IMR-90 (cell line): ENCODE results near the gene ZNRF4. TPM values are rescaled to one million over a fixed set of nuclear protein-coding genes. Genes with fewer than 3 reads are reported as not detected.

Experiments
- ATAC-seq: fragments of 200-7000 bp; cut with Tn5 transposase; 2 replicates; pipeline ENCODE4 v1.9.1; 2020; ENCODE audit warnings: low read depth, mild to moderate bottlenecking, moderate library complexity
- BruUV-seq: library from RNA; stranded (reverse); fragments of 400-500 nt; replicated peaks from 2 replicates; lab custom pipeline; 2021; lab: Mats Ljungman, UMichigan
- CTCF ChIA-PET: fragments of 300-600 bp; formaldehyde crosslinking; extraction: SDS; loops from one replicate; lab custom pipeline; 2021; ENCODE audit warnings: antibody characterized with exemption; lab: Yijun Ruan, JAX
- POLR2A ChIA-PET: fragments of 300-600 bp; sonication (Branson Sonifier 250); formaldehyde crosslinking; loops from one replicate; lab custom pipeline; 2022; ENCODE audit warnings: antibody characterized with exemption; ENCODE audit not compliant: unreplicated experiment; lab: Charles Lee
- DNase-seq: peaks from one replicate; pipeline ENCODE4 v3.0.0; 2013
- H2AFZ ChIP-seq: replicated peaks from 2 replicates; pipeline ENCODE3; 2013; ENCODE audit warnings: low read length, mild to moderate bottlenecking; ENCODE audit not compliant: poor library complexity
- H2AK5ac ChIP-seq: 2 replicates; pipeline ENCODE4 v1.6.1; 2013; ENCODE audit warnings: low read depth, low read length, inconsistent platforms
- H2AK9ac ChIP-seq: replicated peaks from 2 replicates; pipeline ENCODE3; 2013; ENCODE audit warnings: mild to moderate bottlenecking, low read depth, low read length, moderate library complexity; ENCODE audit not compliant: poor library complexity
- H2BK120ac ChIP-seq: 2 replicates; pipeline ENCODE4 v1.6.1; 2013; ENCODE audit warnings: low read depth, low read length, inconsistent platforms
- H2BK15ac ChIP-seq: 3 replicates; pipeline ENCODE4 v1.6.1; 2013; ENCODE audit warnings: low read depth, low read length, inconsistent platforms
- H2BK20ac ChIP-seq: 2 replicates; pipeline ENCODE4 v1.6.1; 2013; ENCODE audit warnings: low read depth, mild to moderate bottlenecking, inconsistent platforms, low read length, moderate library complexity
- H2BK5ac ChIP-seq: 2 replicates; pipeline ENCODE4 v1.6.1; 2013; ENCODE audit warnings: mild to moderate bottlenecking, low read depth, low read length, inconsistent platforms; ENCODE audit not compliant: poor library complexity, severe bottlenecking
- H3K14ac ChIP-seq: replicated peaks from 2 replicates; pipeline ENCODE4 v1.6.1; 2013; ENCODE audit warnings: low read depth, low read length, inconsistent platforms
- H3K18ac ChIP-seq: 2 replicates; pipeline ENCODE4 v1.6.1; 2013; ENCODE audit warnings: low read depth, low read length, control low read depth
- H3K23ac ChIP-seq: 2 replicates; pipeline ENCODE4 v1.6.1; 2013; ENCODE audit warnings: low read depth, low read length, inconsistent platforms
- H3K27ac ChIP-seq: 2 replicates; pipeline ENCODE4 v1.5.1; 2013; ENCODE audit warnings: mild to moderate bottlenecking, control low read depth, low read length; ENCODE audit not compliant: insufficient read depth
- H3K27me3 ChIP-seq: 2 replicates; pipeline ENCODE4 v1.6.1; 2013; ENCODE audit warnings: low read length; ENCODE audit not compliant: control insufficient read depth, insufficient read depth
- H3K36me3 ChIP-seq: 2 replicates; pipeline ENCODE4 v1.6.1; 2013; ENCODE audit warnings: low read length, mixed read lengths; ENCODE audit not compliant: control insufficient read depth, insufficient read depth
- H3K4ac ChIP-seq: 2 replicates; pipeline ENCODE4 v1.6.1; 2013; ENCODE audit warnings: low read depth, low read length, inconsistent platforms
- H3K4me1 ChIP-seq: 2 replicates; pipeline ENCODE4 v1.6.1; 2013; ENCODE audit warnings: low read length, mixed read lengths; ENCODE audit not compliant: control insufficient read depth, insufficient read depth
- H3K4me2 ChIP-seq: 2 replicates; pipeline ENCODE4 v1.6.1; 2013; ENCODE audit warnings: low read depth, mild to moderate bottlenecking, control low read depth, low read length, moderate library complexity
- H3K4me3 ChIP-seq: 2 replicates; pipeline ENCODE4 v1.5.1; 2013; ENCODE audit warnings: low read depth, mild to moderate bottlenecking, control low read depth, low read length, moderate library complexity; ENCODE audit not compliant: insufficient read depth
- H3K56ac ChIP-seq: 2 replicates; pipeline ENCODE4 v1.6.1; 2013; ENCODE audit warnings: low read length, inconsistent platforms; ENCODE audit not compliant: insufficient read depth; ENCODE audit errors: extremely low read depth
- H3K79me1 ChIP-seq, 2 experiments: 2 replicates each; pipeline ENCODE4 v1.6.1; 2013; ENCODE audit warnings: low read length in 2 of 2, inconsistent platforms in 1 of 2, low read depth in 1 of 2
- H3K9ac ChIP-seq: 2 replicates; pipeline ENCODE4 v1.6.1; 2013; ENCODE audit warnings: low read depth, low read length, control low read depth
- H3K9me1 ChIP-seq: 2 replicates; pipeline ENCODE4 v1.6.1; 2013; ENCODE audit warnings: low read length, inconsistent platforms; ENCODE audit not compliant: insufficient read depth
- H3K9me3 ChIP-seq: 2 replicates; pipeline ENCODE4 v1.6.1; 2013; ENCODE audit warnings: low read length; ENCODE audit not compliant: control insufficient read depth, insufficient read depth
- H4K20me1 ChIP-seq: 2 replicates; pipeline ENCODE4 v1.6.1; 2013; ENCODE audit warnings: low read length, inconsistent platforms; ENCODE audit not compliant: insufficient read depth
- H4K5ac ChIP-seq: 2 replicates; pipeline ENCODE4 v1.6.1; 2013; ENCODE audit warnings: mild to moderate bottlenecking, low read depth, low read length, control low read depth
- H4K8ac ChIP-seq, 2 experiments: 2 replicates each; pipeline ENCODE4 v1.6.1; 2013; ENCODE audit warnings: low read depth in 2 of 2, low read length in 2 of 2, control low read depth in 1 of 2, inconsistent platforms in 1 of 2
- H4K91ac ChIP-seq: 2 replicates; pipeline ENCODE4 v1.6.1; 2013; ENCODE audit warnings: low read depth, low read length, inconsistent platforms; ENCODE audit not compliant: insufficient read depth
- CHD1 ChIP-seq: IDR thresholded peaks from 2 replicates; pipeline ENCODE4 v1.6.1; 2012; ENCODE audit warnings: low read depth, low read length, improper control_type of control experiment
- ELK1 ChIP-seq: fragments of 150-350 bp; IDR thresholded peaks from 2 replicates; pipeline ENCODE4 v1.6.1; 2016; ENCODE audit warnings: low read depth, mild to moderate bottlenecking, low read length, moderate library complexity, borderline replicate concordance
- FOS ChIP-seq: fragments of 150-350 bp; IDR thresholded peaks from 2 replicates; pipeline ENCODE4 v1.6.1; 2016; ENCODE audit warnings: low read depth, low read length
- RAD21 ChIP-seq: IDR thresholded peaks from 2 replicates; pipeline ENCODE4 v1.6.1; 2012; ENCODE audit warnings: low read length, improper control_type of control experiment
- RCOR1 ChIP-seq: IDR thresholded peaks from 2 replicates; pipeline ENCODE4 v1.6.1; 2012; ENCODE audit warnings: mild to moderate bottlenecking, low read length, improper control_type of control experiment; ENCODE audit not compliant: insufficient replicate concordance
- SMC3 ChIP-seq: fragments of 150-350 bp; IDR thresholded peaks from 2 replicates; pipeline ENCODE4 v1.6.1; 2016; ENCODE audit warnings: low read depth, mild to moderate bottlenecking, antibody characterized with exemption, low read length, moderate library complexity
- WGBS, 2 experiments: methylation state at CpG; one replicate each; pipeline versions ENCODE4 v1.1.5 to v1.1.7; 2013; ENCODE audit warnings: missing lambda C conversion rate in 2 of 2; ENCODE audit not compliant: insufficient read length in 1 of 2; ENCODE audit errors: extremely low coverage in 2 of 2; 5-methylcytosine and 5-hydroxymethylcytosine counted together
- dilution Hi-C: fragments of 300-500 bp; cut with HindIII; formaldehyde crosslinking; loops from one replicate; pipeline ENCODE4 v1.14.3; 2018; ENCODE audit warnings: low sequenced_read_pairs; ENCODE audit not compliant: unreplicated experiment
- in situ Hi-C: fragments of 300-500 bp; cut with MboI; formaldehyde crosslinking; loops from 3 replicates; pipeline ENCODE4 v1.14.3; 2019; ENCODE audit warnings: low sequenced_read_pairs, inconsistent platforms, mixed read lengths
- intact Hi-C: fragments of 100-400 bp; cut with micrococcal nuclease; formaldehyde crosslinking; loops from 2 replicates; pipeline ENCODE4 v1.10.0; 2022
- polyA plus RNA-seq, 3 experiments: library from polyadenylated mRNA; depleted of rRNA; stranded (reverse); fragments of >200 nt; gene quantifications; 2 replicates each; pipeline ENCODE4 v1.2.3, GENCODE V29; 2012; ENCODE audit warnings: low replicate concordance in 1 of 3
- total RNA-seq: library from RNA; depleted of rRNA; stranded (reverse); fragments of >200 nt; gene quantifications from 2 replicates; pipeline ENCODE4 v1.2.3, GENCODE V29; 2012

The ZNRF4 gene
- total and polyA plus RNA-seq, 2 of the 4 experiments (the other 2 are of a cell fraction), result not detected

GRCh38 chr19:5487222-5487621 is 32.0 kb downstream of the ZNRF4 start:
- in situ Hi-C loops, result no loop called here
- Histone ChIP-seq H3K27me3 (peaks cover 32% of the 10 kb centered on the region), H3K9me1 (no peaks in the 10 kb centered on the region), H3K27ac (no peak overlapping the region), H3K18ac (no peak overlapping the region), H3K36me3 (no peaks in the 10 kb centered on the region), H2AK5ac (no peak overlapping the region), H3K9ac (no peak overlapping the region), H3K14ac (no peak overlapping the region), H4K8ac (no peak overlapping the region), H3K23ac (no peak overlapping the region), H3K4me3 (no peak overlapping the region), H2BK120ac (no peak overlapping the region), H4K20me1 (no peaks in the 10 kb centered on the region), H3K56ac (no peak overlapping the region), H2AK9ac (no peak overlapping the region), H2AFZ (no peak overlapping the region), H3K4me1 (peaks cover 3% of the 10 kb centered on the region; the same call in 1 of the 2 replicates), H3K79me1 (no peaks in the 10 kb centered on the region), H3K4me2 (no peak overlapping the region), H3K9me3 (peaks cover 2% of the 10 kb centered on the region), H3K4ac (no peak overlapping the region), H4K5ac (no peak overlapping the region), H2BK20ac (no peak overlapping the region), H2BK5ac (no peak overlapping the region), H4K91ac (no peak overlapping the region), H2BK15ac (no peak overlapping the region)
- WGBS, 2 experiments, result 71% methylated on average over 5 of the region's 7 CpGs; no CpG with 5 or more reads in 1 of the 2 experiments
- CTCF ChIA-PET, result no interaction called here
- BruUV-seq, result no TSS peak
- dilution Hi-C loops, result no loop called here
- no peak for DNase-seq
- TF ChIP-seq ELK1 (no peak), SMC3 (no peak), CHD1 (no peak), FOS (no peak), RCOR1 (no peak), RAD21 (no peak)
- intact Hi-C loops, result no loop called here
- ATAC-seq, result no peak
- POLR2A ChIA-PET, result no interaction called here
